IMR-90 (cell line): Measurements from ENCODE around the gene SCRN2. TPM values are rescaled to one million over a fixed set of nuclear protein-coding genes. Genes with fewer than 3 reads are reported as not detected.

Source experiments
- ATAC-seq: fragments of 200-7000 bp; cut with Tn5 transposase; 2 replicates; pipeline ENCODE4 v1.9.1; 2020; ENCODE audit warnings: low read depth, mild to moderate bottlenecking, moderate library complexity
- BruUV-seq: library from RNA; stranded (reverse); fragments of 400-500 nt; replicated peaks from 2 replicates; lab custom pipeline; 2021; lab: Mats Ljungman, UMichigan
- CTCF ChIA-PET: fragments of 300-600 bp; formaldehyde crosslinking; extraction: SDS; loops from one replicate; lab custom pipeline; 2021; ENCODE audit warnings: antibody characterized with exemption; lab: Yijun Ruan, JAX
- POLR2A ChIA-PET: fragments of 300-600 bp; sonication (Branson Sonifier 250); formaldehyde crosslinking; loops from one replicate; lab custom pipeline; 2022; ENCODE audit warnings: antibody characterized with exemption; ENCODE audit not compliant: unreplicated experiment; lab: Charles Lee
- DNase-seq: peaks from one replicate; pipeline ENCODE4 v3.0.0; 2013
- H2AFZ ChIP-seq: replicated peaks from 2 replicates; pipeline ENCODE3; 2013; ENCODE audit warnings: low read length, mild to moderate bottlenecking; ENCODE audit not compliant: poor library complexity
- H2AK5ac ChIP-seq: 2 replicates; pipeline ENCODE4 v1.6.1; 2013; ENCODE audit warnings: low read depth, low read length, inconsistent platforms
- H2AK9ac ChIP-seq: replicated peaks from 2 replicates; pipeline ENCODE3; 2013; ENCODE audit warnings: mild to moderate bottlenecking, low read depth, low read length, moderate library complexity; ENCODE audit not compliant: poor library complexity
- H2BK120ac ChIP-seq: 2 replicates; pipeline ENCODE4 v1.6.1; 2013; ENCODE audit warnings: low read depth, low read length, inconsistent platforms
- H2BK15ac ChIP-seq: 3 replicates; pipeline ENCODE4 v1.6.1; 2013; ENCODE audit warnings: low read depth, low read length, inconsistent platforms
- H2BK20ac ChIP-seq: 2 replicates; pipeline ENCODE4 v1.6.1; 2013; ENCODE audit warnings: low read depth, mild to moderate bottlenecking, inconsistent platforms, low read length, moderate library complexity
- H2BK5ac ChIP-seq: 2 replicates; pipeline ENCODE4 v1.6.1; 2013; ENCODE audit warnings: mild to moderate bottlenecking, low read depth, low read length, inconsistent platforms; ENCODE audit not compliant: poor library complexity, severe bottlenecking
- H3K14ac ChIP-seq: replicated peaks from 2 replicates; pipeline ENCODE4 v1.6.1; 2013; ENCODE audit warnings: low read depth, low read length, inconsistent platforms
- H3K18ac ChIP-seq: 2 replicates; pipeline ENCODE4 v1.6.1; 2013; ENCODE audit warnings: low read depth, low read length, control low read depth
- H3K23ac ChIP-seq: 2 replicates; pipeline ENCODE4 v1.6.1; 2013; ENCODE audit warnings: low read depth, low read length, inconsistent platforms
- H3K27ac ChIP-seq: 2 replicates; pipeline ENCODE4 v1.5.1; 2013; ENCODE audit warnings: mild to moderate bottlenecking, control low read depth, low read length; ENCODE audit not compliant: insufficient read depth
- H3K27me3 ChIP-seq: 2 replicates; pipeline ENCODE4 v1.6.1; 2013; ENCODE audit warnings: low read length; ENCODE audit not compliant: control insufficient read depth, insufficient read depth
- H3K36me3 ChIP-seq: 2 replicates; pipeline ENCODE4 v1.6.1; 2013; ENCODE audit warnings: low read length, mixed read lengths; ENCODE audit not compliant: control insufficient read depth, insufficient read depth
- H3K4ac ChIP-seq: 2 replicates; pipeline ENCODE4 v1.6.1; 2013; ENCODE audit warnings: low read depth, low read length, inconsistent platforms
- H3K4me1 ChIP-seq: 2 replicates; pipeline ENCODE4 v1.6.1; 2013; ENCODE audit warnings: low read length, mixed read lengths; ENCODE audit not compliant: control insufficient read depth, insufficient read depth
- H3K4me2 ChIP-seq: 2 replicates; pipeline ENCODE4 v1.6.1; 2013; ENCODE audit warnings: low read depth, mild to moderate bottlenecking, control low read depth, low read length, moderate library complexity
- H3K4me3 ChIP-seq: 2 replicates; pipeline ENCODE4 v1.5.1; 2013; ENCODE audit warnings: low read depth, mild to moderate bottlenecking, control low read depth, low read length, moderate library complexity; ENCODE audit not compliant: insufficient read depth
- H3K56ac ChIP-seq: 2 replicates; pipeline ENCODE4 v1.6.1; 2013; ENCODE audit warnings: low read length, inconsistent platforms; ENCODE audit not compliant: insufficient read depth; ENCODE audit errors: extremely low read depth
- H3K79me1 ChIP-seq, 2 experiments: 2 replicates each; pipeline ENCODE4 v1.6.1; 2013; ENCODE audit warnings: low read length in 2 of 2, inconsistent platforms in 1 of 2, low read depth in 1 of 2
- H3K9ac ChIP-seq: 2 replicates; pipeline ENCODE4 v1.6.1; 2013; ENCODE audit warnings: low read depth, low read length, control low read depth
- H3K9me1 ChIP-seq: 2 replicates; pipeline ENCODE4 v1.6.1; 2013; ENCODE audit warnings: low read length, inconsistent platforms; ENCODE audit not compliant: insufficient read depth
- H3K9me3 ChIP-seq: 2 replicates; pipeline ENCODE4 v1.6.1; 2013; ENCODE audit warnings: low read length; ENCODE audit not compliant: control insufficient read depth, insufficient read depth
- H4K20me1 ChIP-seq: 2 replicates; pipeline ENCODE4 v1.6.1; 2013; ENCODE audit warnings: low read length, inconsistent platforms; ENCODE audit not compliant: insufficient read depth
- H4K5ac ChIP-seq: 2 replicates; pipeline ENCODE4 v1.6.1; 2013; ENCODE audit warnings: mild to moderate bottlenecking, low read depth, low read length, control low read depth
- H4K8ac ChIP-seq, 2 experiments: 2 replicates each; pipeline ENCODE4 v1.6.1; 2013; ENCODE audit warnings: low read depth in 2 of 2, low read length in 2 of 2, control low read depth in 1 of 2, inconsistent platforms in 1 of 2
- H4K91ac ChIP-seq: 2 replicates; pipeline ENCODE4 v1.6.1; 2013; ENCODE audit warnings: low read depth, low read length, inconsistent platforms; ENCODE audit not compliant: insufficient read depth
- BHLHE40 ChIP-seq: fragments of 150-350 bp; IDR thresholded peaks from 2 replicates; pipeline ENCODE4 v1.6.1; 2016; ENCODE audit warnings: mild to moderate bottlenecking, low read depth, low read length
- CHD1 ChIP-seq: IDR thresholded peaks from 2 replicates; pipeline ENCODE4 v1.6.1; 2012; ENCODE audit warnings: low read depth, low read length, improper control_type of control experiment
- MAFK ChIP-seq: IDR thresholded peaks from 2 replicates; pipeline ENCODE4 v1.6.1; 2012; ENCODE audit warnings: low read depth, low read length, improper control_type of control experiment
- MAZ ChIP-seq: IDR thresholded peaks from 2 replicates; pipeline ENCODE4 v1.6.1; 2012; ENCODE audit warnings: low read depth, mild to moderate bottlenecking, low read length, improper control_type of control experiment, moderate library complexity, borderline replicate concordance
- NFE2L2 ChIP-seq: fragments of 150-350 bp; IDR thresholded peaks from 2 replicates; pipeline ENCODE4 v1.6.1; 2016; ENCODE audit warnings: low read depth, mild to moderate bottlenecking, low read length
- POLR2A ChIP-seq: IDR thresholded peaks from 2 replicates; pipeline ENCODE4 v1.6.1; 2012; ENCODE audit warnings: mild to moderate bottlenecking, low read depth, low read length
- RCOR1 ChIP-seq: IDR thresholded peaks from 2 replicates; pipeline ENCODE4 v1.6.1; 2012; ENCODE audit warnings: mild to moderate bottlenecking, low read length, improper control_type of control experiment; ENCODE audit not compliant: insufficient replicate concordance
- SMC3 ChIP-seq: fragments of 150-350 bp; IDR thresholded peaks from 2 replicates; pipeline ENCODE4 v1.6.1; 2016; ENCODE audit warnings: low read depth, mild to moderate bottlenecking, antibody characterized with exemption, low read length, moderate library complexity
- WGBS, 2 experiments: methylation state at CpG; one replicate each; pipeline versions ENCODE4 v1.1.5 to v1.1.7; 2013; ENCODE audit warnings: missing lambda C conversion rate in 2 of 2; ENCODE audit not compliant: insufficient read length in 1 of 2; ENCODE audit errors: extremely low coverage in 2 of 2; 5-methylcytosine and 5-hydroxymethylcytosine counted together
- dilution Hi-C: fragments of 300-500 bp; cut with HindIII; formaldehyde crosslinking; loops from one replicate; pipeline ENCODE4 v1.14.3; 2018; ENCODE audit warnings: low sequenced_read_pairs; ENCODE audit not compliant: unreplicated experiment
- in situ Hi-C: fragments of 300-500 bp; cut with MboI; formaldehyde crosslinking; loops from 3 replicates; pipeline ENCODE4 v1.14.3; 2019; ENCODE audit warnings: low sequenced_read_pairs, inconsistent platforms, mixed read lengths
- intact Hi-C: fragments of 100-400 bp; cut with micrococcal nuclease; formaldehyde crosslinking; loops from 2 replicates; pipeline ENCODE4 v1.10.0; 2022
- polyA plus RNA-seq, 3 experiments: library from polyadenylated mRNA; depleted of rRNA; stranded (reverse); fragments of >200 nt; gene quantifications; 2 replicates each; pipeline ENCODE4 v1.2.3, GENCODE V29; 2012; ENCODE audit warnings: low replicate concordance in 1 of 3
- total RNA-seq: library from RNA; depleted of rRNA; stranded (reverse); fragments of >200 nt; gene quantifications from 2 replicates; pipeline ENCODE4 v1.2.3, GENCODE V29; 2012

SCRN2 gene
- total and polyA plus RNA-seq, 2 of the 4 experiments (the other 2 are of a cell fraction) = 17.2 to 31.0 TPM

DNA sequence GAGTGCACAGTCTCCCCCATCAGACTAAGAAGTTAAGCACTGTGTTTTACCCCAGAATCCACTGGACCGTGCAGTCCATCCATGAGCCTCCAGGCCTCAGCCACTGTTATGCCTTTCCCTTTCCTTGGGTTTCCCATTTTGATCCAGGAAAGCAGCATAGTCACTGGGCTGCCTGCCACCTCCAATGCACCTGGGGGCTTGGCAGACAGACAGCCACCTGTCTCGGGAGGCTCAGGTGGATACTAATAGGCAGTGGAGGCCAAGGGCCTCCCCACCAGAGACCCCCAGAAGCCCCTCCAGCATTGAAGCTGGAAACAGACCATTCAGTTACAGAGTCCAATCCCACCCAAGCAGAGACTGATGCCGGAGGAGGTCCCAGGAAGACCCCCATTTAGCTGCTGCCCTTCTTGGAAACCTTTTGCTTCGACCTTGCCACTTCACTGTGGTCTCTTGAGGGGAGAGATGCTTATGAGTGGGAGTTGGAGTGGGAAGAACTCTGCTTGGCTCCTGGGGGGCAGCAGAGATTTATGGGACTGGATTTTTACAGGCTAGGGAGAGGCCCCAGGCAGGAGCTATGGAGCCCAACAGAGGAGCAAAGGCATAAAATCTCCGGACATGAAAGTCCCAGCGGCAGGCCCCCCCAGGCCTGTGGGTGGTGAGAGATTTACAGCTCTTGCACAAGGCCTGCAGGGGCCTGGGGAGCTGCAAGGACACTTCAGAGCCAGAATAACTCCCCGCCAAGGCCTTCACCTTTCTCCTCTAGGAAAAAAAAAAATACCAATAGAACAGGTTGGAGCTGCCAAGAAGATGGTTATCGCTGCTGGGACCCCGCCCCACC lies 42.7 kb upstream of the SCRN2 start:
- no peak overlapping the region for H4K91ac ChIP-seq
- no peak overlapping the region for H3K9ac ChIP-seq
- 78% methylated on average over 3 of the region's 9 CpGs; no CpG with 5 or more reads in 1 of the 2 experiments for WGBS, 2 experiments
- CTCF ChIA-PET = interaction anchor here (0.7 to 4.8 kb wide), 3 partner anchors 21 to 42 kb away, joined by 3 to 18 read pairs (median 4); partner anchors contain the start of gene SCRN2
- H3K79me1 ChIP-seq = no peaks in the 10 kb centered on the region
- no peak overlapping the region for H3K14ac ChIP-seq
- no TSS peak for BruUV-seq
- no peak overlapping the region for H2AK9ac ChIP-seq
- no peaks in the 10 kb centered on the region for H3K4me1 ChIP-seq
- TF ChIP-seq NFE2L2 (no peak), CHD1 (no peak), MAZ (no peak), BHLHE40 (no peak), POLR2A (no peak), MAFK (no peak), SMC3 (no peak), RCOR1 (no peak)
- no peak overlapping the region for H3K56ac ChIP-seq
- H3K18ac ChIP-seq = no peak overlapping the region
- H3K4me3 ChIP-seq = no peak overlapping the region
- no peak overlapping the region for H4K8ac ChIP-seq
- H2AK5ac ChIP-seq = no peak overlapping the region
- no peaks in the 10 kb centered on the region for H3K36me3 ChIP-seq
- no peaks in the 10 kb centered on the region for H3K9me1 ChIP-seq
- no peak overlapping the region for H2BK20ac ChIP-seq
- no peak for DNase-seq
- no peak overlapping the region for H2BK15ac ChIP-seq
- in situ Hi-C loops (no loop called here), dilution Hi-C loops (no loop called here), intact Hi-C loops (no loop called here)
- no peak overlapping the region for H2BK120ac ChIP-seq
- no peak overlapping the region for H3K23ac ChIP-seq
- H3K9me3 ChIP-seq = no peaks in the 10 kb centered on the region
- no peak for ATAC-seq
- peaks cover 8% of the 10 kb centered on the region for H3K27me3 ChIP-seq
- no peak overlapping the region for H3K4ac ChIP-seq
- H4K20me1 ChIP-seq = no peaks in the 10 kb centered on the region
- POLR2A ChIA-PET = no interaction called here
- H2BK5ac ChIP-seq = no peak overlapping the region
- no peak overlapping the region for H3K4me2 ChIP-seq
- H2AFZ ChIP-seq = peak overlapping the region; percentile 32
- no peak overlapping the region for H4K5ac ChIP-seq
- H3K27ac ChIP-seq = no peak overlapping the region
